HL-60 (cell line): ENCODE measurements around the gene SLC22A17.

Experiments used
- POLR2AphosphoS5 ChIP-seq: IDR thresholded peaks from 2 replicates; pipeline ENCODE4 v1.6.1; 2012; ENCODE audit warnings: low read depth
- TF ChIP-seq, protein P1 (sequence below): IDR thresholded peaks from one replicate; pipeline ENCODE4 v1.5.1; 2011; ENCODE audit warnings: low read length, control low read depth, inconsistent platforms; ENCODE audit not compliant: insufficient read depth

DNA sequence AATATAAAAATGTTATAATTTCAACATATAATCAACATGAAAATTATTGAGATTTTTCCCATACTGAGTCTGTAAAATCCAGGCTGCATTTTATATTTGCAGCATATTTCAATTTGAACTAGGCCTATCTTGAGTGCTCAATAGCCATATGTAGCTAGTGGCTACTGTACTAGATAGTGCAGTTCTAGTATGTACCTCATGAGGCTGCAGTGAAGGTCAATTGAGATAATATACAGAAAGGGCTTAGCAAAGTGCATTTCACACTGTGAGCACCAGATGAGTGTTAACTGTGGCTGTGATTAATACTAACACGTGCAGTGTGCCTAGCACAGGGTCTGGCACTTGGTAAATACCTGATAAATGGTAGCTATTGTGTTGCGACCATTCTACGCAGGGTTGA, 5.4 kb upstream of the SLC22A17 start:
- TF ChIP-seq, protein P1, sequence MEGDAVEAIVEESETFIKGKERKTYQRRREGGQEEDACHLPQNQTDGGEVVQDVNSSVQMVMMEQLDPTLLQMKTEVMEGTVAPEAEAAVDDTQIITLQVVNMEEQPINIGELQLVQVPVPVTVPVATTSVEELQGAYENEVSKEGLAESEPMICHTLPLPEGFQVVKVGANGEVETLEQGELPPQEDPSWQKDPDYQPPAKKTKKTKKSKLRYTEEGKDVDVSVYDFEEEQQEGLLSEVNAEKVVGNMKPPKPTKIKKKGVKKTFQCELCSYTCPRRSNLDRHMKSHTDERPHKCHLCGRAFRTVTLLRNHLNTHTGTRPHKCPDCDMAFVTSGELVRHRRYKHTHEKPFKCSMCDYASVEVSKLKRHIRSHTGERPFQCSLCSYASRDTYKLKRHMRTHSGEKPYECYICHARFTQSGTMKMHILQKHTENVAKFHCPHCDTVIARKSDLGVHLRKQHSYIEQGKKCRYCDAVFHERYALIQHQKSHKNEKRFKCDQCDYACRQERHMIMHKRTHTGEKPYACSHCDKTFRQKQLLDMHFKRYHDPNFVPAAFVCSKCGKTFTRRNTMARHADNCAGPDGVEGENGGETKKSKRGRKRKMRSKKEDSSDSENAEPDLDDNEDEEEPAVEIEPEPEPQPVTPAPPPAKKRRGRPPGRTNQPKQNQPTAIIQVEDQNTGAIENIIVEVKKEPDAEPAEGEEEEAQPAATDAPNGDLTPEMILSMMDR, result no peak
- TF ChIP-seq POLR2AphosphoS5, result no peak
